HG03025 (cell line): ENCODE data around the gene DOCK9.
"Not testable (repeated sequence)": the region's sequence is repeated elsewhere in the genome, so short reads cannot be mapped to it uniquely, and the experiment has no call there.

Source experiments
- ATAC-seq: cut with Tn5 transposase; IDR thresholded peaks from one replicate; pipeline ENCODE4 v1.9.1; 2021; ENCODE audit warnings: mild to moderate bottlenecking, moderate library complexity; ENCODE audit not compliant: unreplicated experiment, low FRiP score

Gene DOCK9

GRCh38 chr13:98921015-98921580 is 56.8 kb downstream of the DOCK9 start:
- no peak for ATAC-seq

- no peak for ATAC-seq
Measured at GRCh38 chr13:98919566-98919965, 58.3 kb downstream of the DOCK9 start.

- no peak for ATAC-seq
Measured at GRCh38 chr13:98918771-98919170, 59.1 kb downstream of the DOCK9 start.

GRCh38 chr13:98917116-98917515 is 60.7 kb downstream of the DOCK9 start:
- ATAC-seq, result no peak

- no peak for ATAC-seq
Measured at GRCh38 chr13:98916403-98916802, 61.5 kb downstream of the DOCK9 start.

GRCh38 chr13:98915981-98916380 is 61.9 kb downstream of the DOCK9 start:
- ATAC-seq, result no peak

GRCh38 chr13:98915563-98915962 is 62.3 kb downstream of the DOCK9 start:
- no peak for ATAC-seq

GRCh38 chr13:98913741-98914140 is 64.1 kb downstream of the DOCK9 start:
- ATAC-seq, result no peak

GRCh38 chr13:98912846-98913245 is 65.0 kb downstream of the DOCK9 start:
- ATAC-seq, result no peak

GRCh38 chr13:98910501-98910951 is 67.3 kb downstream of the DOCK9 start:
- no peak for ATAC-seq

- ATAC-seq, result no peak
Measured at GRCh38 chr13:98909016-98909415, 68.8 kb downstream of the DOCK9 start.

- ATAC-seq, result no peak
Measured at GRCh38 chr13:98906746-98907502, 70.9 kb downstream of the DOCK9 start.

GRCh38 chr13:98905199-98905598 is 72.7 kb downstream of the DOCK9 start:
- no peak for ATAC-seq

- ATAC-seq, result no peak
Measured at GRCh38 chr13:98900442-98900841, 77.4 kb downstream of the DOCK9 start.

- ATAC-seq, result no peak
Measured at GRCh38 chr13:98897706-98898105, 80.2 kb downstream of the DOCK9 start.

GRCh38 chr13:98896868-98897144 is 81.1 kb downstream of the DOCK9 start:
- no peak for ATAC-seq

- no peak for ATAC-seq
Measured at GRCh38 chr13:98896083-98896867, 81.6 kb downstream of the DOCK9 start.

- ATAC-seq, result not testable (repeated sequence)
Measured at GRCh38 chr13:98894814-98895213, 83.0 kb downstream of the DOCK9 start.

- no peak for ATAC-seq
Measured at GRCh38 chr13:98893371-98893770, 84.5 kb downstream of the DOCK9 start.

GRCh38 chr13:98892821-98893220 is 85.0 kb downstream of the DOCK9 start:
- no peak for ATAC-seq

GRCh38 chr13:98892077-98892476 is 85.8 kb downstream of the DOCK9 start:
- no peak for ATAC-seq

GRCh38 chr13:98890925-98891324 is 86.9 kb downstream of the DOCK9 start:
- ATAC-seq, result no peak
